Ovary (tissue), 9 donors: ENCODE measurements around the gene RNMT. TPM values are rescaled to one million over a fixed set of nuclear protein-coding genes. Genes with fewer than 3 reads are reported as not detected.

Source experiments
- DNase-seq, 5 donors: peaks; one replicate each; pipeline ENCODE4 v3.0.0-alpha.2; 2019 to 2020
- H3K27ac ChIP-seq, 2 donors: fragments of 200-600 bp; one replicate each; pipeline versions ENCODE4 v1.5.1 to v1.8.0; 2019 to 2022
- H3K27me3 ChIP-seq: fragments of 200-600 bp; one replicate; pipeline ENCODE4 v1.8.0; 2022
- H3K36me3 ChIP-seq: fragments of 200-600 bp; sonication (generic); one replicate; pipeline ENCODE4 v1.5.1; 2019
- H3K4me1 ChIP-seq: one replicate; pipeline ENCODE4 v1.8.1; 2013; ENCODE audit warnings: mild to moderate bottlenecking, moderate library complexity; ENCODE audit not compliant: insufficient read depth
- H3K4me3 ChIP-seq: fragments of 200-600 bp; sonication (generic); one replicate; pipeline ENCODE4 v1.5.1; 2017
- H3K9me3 ChIP-seq, 2 donors: fragments of 200-600 bp in 1 of 2; sonication (generic) in 1 of 2; one replicate each; pipeline versions ENCODE4 v1.5.1 to v1.8.1; 2013 to 2019; ENCODE audit warnings: mild to moderate bottlenecking in 1 of 2, moderate library complexity in 1 of 2
- CTCF ChIP-seq, 3 donors: fragments of 450-650 bp in 2 of 3; fragments of 200-600 bp in 1 of 3; IDR thresholded peaks; one replicate each; pipeline versions ENCODE4 v1.5.1 to v1.8.0; 2016 to 2022; ENCODE audit warnings: antibody characterized with exemption in 3 of 3, mild to moderate bottlenecking in 1 of 3
- EP300 ChIP-seq: sonication (generic); formaldehyde crosslinking; IDR thresholded peaks from one replicate; pipeline ENCODE4 v1.6.1; 2017; ENCODE audit warnings: antibody characterized with exemption
- POLR2A ChIP-seq: fragments of 450-650 bp; IDR thresholded peaks from one replicate; pipeline ENCODE4 v1.6.1; 2017; ENCODE audit warnings: antibody characterized with exemption, mild to moderate bottlenecking, moderate library complexity
- WGBS, 3 donors: extraction: QIAGEN DNeasy Blood & Tissue Kit in 1 of 3; methylation state at CpG; one replicate each; pipeline versions ENCODE4 v1.1.5 to v1.1.7; 2013 to 2017; 5-methylcytosine and 5-hydroxymethylcytosine counted together
- intact Hi-C, 4 donors: fragments of 100-400 bp; cut with DNase I; formaldehyde crosslinking; loops; one replicate each; pipeline versions ENCODE4 v1.11.0 to v1.15.1; 2022 to 2023
- polyA plus RNA-seq, 2 donors: library from polyadenylated mRNA; stranded (reverse); fragments of 200-250 nt in 1 of 2; fragments of 350-450 nt in 1 of 2; fragmentation: Illumina TruSeq in 1 of 2; extraction: RNeasy Lipid Tissue Mini Kit (QIAGEN cat#74804) in 1 of 2; gene quantifications; one replicate each; pipeline ENCODE4 v1.2.3, GENCODE V29; 2013 to 2014
- total RNA-seq, 7 donors: library from RNA; depleted of rRNA in 2 of 7; stranded (reverse); fragments of >200 nt in 2 of 7; fragmentation: NEBNext Ultra II Directional in 3 of 7; extraction: Animal tissue kit (Norgen Biotek cat#: 25700) in 3 of 7; gene quantifications; one replicate each; pipeline versions ENCODE4 v1.1.0 to v1.2.4, GENCODE V29; 2016 to 2023
- donor health status: DM: no; HTN: no; CAD: no; lungs with moderate emphysema.
- donor health status: DM: no; HTN: no; CAD: no.
- donor health status: Bipolar disorder and iron deficiency.
- donor health status: DM: yes; HTN: yes; CAD: no.
- donor health status: DM: no; HTN: no; CAD: no.
- donor health status: DM: yes; HTN: yes; CAD: no.

RNMT gene
- total and polyA plus RNA-seq, 9 donors: 11.1 to 38.3 (median 28.8) TPM

DNA sequence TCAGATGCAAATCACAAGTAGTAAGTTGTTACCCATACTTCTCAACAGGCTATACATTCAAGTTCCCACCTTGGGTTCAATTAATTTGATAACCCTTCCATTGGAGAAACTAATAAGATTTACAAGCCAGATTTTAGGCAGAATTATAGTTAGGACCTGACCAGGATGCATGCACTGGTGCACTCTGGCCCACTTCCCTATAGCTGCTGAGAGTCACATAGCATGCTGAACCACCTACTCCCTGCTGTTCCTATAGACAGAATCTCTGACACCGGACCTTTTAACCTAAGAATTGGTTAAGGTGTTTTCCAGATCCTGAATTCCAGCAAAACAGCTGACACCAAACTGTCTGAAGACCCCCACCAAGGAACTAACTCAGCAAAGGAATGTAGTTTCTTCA is 26.3 kb upstream of the RNMT start:
- DNase-seq: no peak
- Histone ChIP-seq H3K27me3 (no peaks in the 10 kb centered on the region), H3K4me1 (no peaks in the 10 kb centered on the region), H3K4me3 (no peak overlapping the region), H3K9me3 (no peaks in the 10 kb centered on the region), H3K36me3 (no peaks in the 10 kb centered on the region), H3K27ac (no peak overlapping the region)
- TF ChIP-seq EP300: no peak
- no peak for TF ChIP-seq POLR2A
- no peak for TF ChIP-seq CTCF (IDR thresholded peaks at IDR 0.05)
- intact Hi-C loops: no loop called here
- 96 to 100% (median 98%) methylated on average over 1 of the region's 1 CpG for WGBS, 3 donors

GRCh38 chr18:13703899-13704298 is 22.6 kb upstream of the RNMT start:
- H3K4me3 ChIP-seq: no peak overlapping the region
- 87 to 97% (median 94%) methylated on average over 1 of the region's 1 CpG for WGBS, 3 donors
- intact Hi-C loops: no loop called here

GRCh38 chr18:13710414-13710831 is 16.1 kb upstream of the RNMT start:
- DNase-seq: no peak
- H3K36me3 ChIP-seq: no peaks in the 10 kb centered on the region
- H3K4me1 ChIP-seq: peaks cover 2% of the 10 kb centered on the region
- H3K27ac ChIP-seq: no peak overlapping the region
- no peak overlapping the region for H3K4me3 ChIP-seq
- TF ChIP-seq EP300 (no peak), CTCF (IDR thresholded peaks at IDR 0.05) (no peak), POLR2A (no peak)
- no peaks in the 10 kb centered on the region for H3K27me3 ChIP-seq
- H3K9me3 ChIP-seq: no peaks in the 10 kb centered on the region
- WGBS, 3 donors: 76 to 90% (median 83%) methylated on average over 6 of the region's 6 CpGs
- intact Hi-C loops: no loop called here

More at GRCh38 chr18:13703899-13704298, 22.6 kb upstream of the RNMT start:
- TF ChIP-seq POLR2A (no peak), CTCF (IDR thresholded peaks at IDR 0.05) (no peak), EP300 (no peak)
- no peak for DNase-seq
- Histone ChIP-seq H3K9me3 (no peaks in the 10 kb centered on the region), H3K27ac (no peak overlapping the region), H3K27me3 (no peaks in the 10 kb centered on the region), H3K36me3 (no peaks in the 10 kb centered on the region), H3K4me1 (no peaks in the 10 kb centered on the region)

DNA sequence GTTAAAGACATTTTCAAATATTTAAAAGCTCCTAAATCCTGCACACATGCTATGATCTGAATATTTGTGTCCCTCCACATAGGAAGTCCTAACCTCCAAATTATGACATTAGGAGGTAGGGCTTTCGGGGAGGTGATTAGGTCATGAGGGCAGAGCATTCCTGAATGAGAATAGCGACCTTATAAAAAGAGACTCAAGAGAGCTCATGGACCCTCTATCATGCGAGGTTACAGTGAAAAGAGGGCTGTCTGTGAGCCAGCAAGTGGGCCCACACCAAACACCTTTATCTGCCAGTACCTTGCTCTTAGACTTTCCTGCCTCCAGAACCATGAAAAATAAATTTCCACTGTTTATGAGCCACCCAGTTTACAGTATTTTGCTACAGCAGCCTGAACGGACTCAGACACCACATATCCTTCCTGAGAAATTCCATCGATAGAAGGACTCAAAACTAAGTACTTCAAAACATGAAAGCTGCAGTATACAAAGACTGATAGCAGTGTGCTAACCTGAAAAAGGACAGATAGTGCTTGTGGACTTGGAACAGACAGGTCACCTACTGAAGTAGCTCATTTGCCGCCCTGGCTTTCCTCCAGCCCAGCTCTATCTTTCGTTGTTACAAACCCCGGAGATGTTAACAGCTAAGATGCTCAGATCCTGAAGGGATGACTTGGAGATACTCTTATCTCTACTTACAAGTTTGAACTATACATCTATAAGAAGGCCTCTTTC is 13.9 kb upstream of the RNMT start:
- intact Hi-C loops: no loop called here
- Histone ChIP-seq H3K36me3 (no peaks in the 10 kb centered on the region), H3K4me3 (no peak overlapping the region), H3K9me3 (no peaks in the 10 kb centered on the region), H3K4me1 (peaks cover 2% of the 10 kb centered on the region), H3K27ac (no peak overlapping the region), H3K27me3 (no peaks in the 10 kb centered on the region)
- no peak for DNase-seq
- 87 to 89% (median 87%) methylated on average over 8 of the region's 8 CpGs for WGBS, 3 donors
- no peak for TF ChIP-seq CTCF (IDR thresholded peaks at IDR 0.05)
- no peak for TF ChIP-seq EP300
- no peak for TF ChIP-seq POLR2A
